Natural killer cell (primary cell): ENCODE data around the gene SERTAD2. TPM values are rescaled to one million over a fixed set of nuclear protein-coding genes. Genes with fewer than 3 reads are reported as not detected.
A peak's percentile ranks its signal among the peaks of the same experiment; 100 is the strongest.

Source experiments
- ATAC-seq, 3 donors: fragments of 150-1000 bp in 2 of 3; fragments of 200-7000 bp in 1 of 3; cut with Tn5 transposase; 1 replicate in 1 of 3; 2 replicates in 2 of 3; pipeline ENCODE4 v1.10.0; 2021; ENCODE audit warnings: mild to moderate bottlenecking in 2 of 3, moderate library complexity in 2 of 3
- DNase-seq, 2 donors: peaks; one replicate each; pipeline versions ENCODE4 v3.0.0 to v3.0.0-alpha.2; 2013 to 2021; ENCODE audit warnings: mixed read lengths in 1 of 2
- H3K27ac ChIP-seq: one replicate; pipeline ENCODE4 v1.5.1; 2013; ENCODE audit warnings: mild to moderate bottlenecking, low read length
- H3K27me3 ChIP-seq: one replicate; pipeline ENCODE4 v1.6.1; 2013; ENCODE audit warnings: low read length; ENCODE audit not compliant: control insufficient read depth, insufficient read depth
- H3K36me3 ChIP-seq: one replicate; pipeline ENCODE4 v1.6.1; 2013; ENCODE audit warnings: low read length; ENCODE audit not compliant: control insufficient read depth, insufficient read depth
- H3K4me1 ChIP-seq: one replicate; pipeline ENCODE4 v1.6.1; 2013; ENCODE audit warnings: low read length; ENCODE audit not compliant: control insufficient read depth, insufficient read depth
- H3K4me3 ChIP-seq: one replicate; pipeline ENCODE4 v1.5.1; 2013; ENCODE audit warnings: low read length
- H3K9me3 ChIP-seq: one replicate; pipeline ENCODE4 v1.6.1; 2013; ENCODE audit warnings: low read length; ENCODE audit not compliant: control insufficient read depth, insufficient read depth
- H3K27ac Mint-ChIP-seq, 2 donors: one replicate each; pipeline ENCODE4 v1.8.0; 2022; ENCODE audit warnings: mild to moderate bottlenecking in 2 of 2, mixed read lengths in 2 of 2, moderate library complexity in 1 of 2
- H3K27me3 Mint-ChIP-seq, 2 donors: one replicate each; pipeline ENCODE4 v1.8.0; 2022; ENCODE audit warnings: low read depth in 2 of 2, mixed read lengths in 2 of 2
- H3K36me3 Mint-ChIP-seq: one replicate; pipeline ENCODE4 v1.8.0; 2022; ENCODE audit warnings: mixed read lengths
- H3K4me1 Mint-ChIP-seq, 2 donors: one replicate each; pipeline ENCODE4 v1.8.0; 2022; ENCODE audit warnings: mixed read lengths in 2 of 2
- H3K4me3 Mint-ChIP-seq: one replicate; pipeline ENCODE4 v1.8.0; 2022; ENCODE audit warnings: mild to moderate bottlenecking, moderate library complexity, mixed read lengths
- H3K9me3 Mint-ChIP-seq, 2 donors: one replicate each; pipeline ENCODE4 v1.8.0; 2022; ENCODE audit warnings: mixed read lengths in 2 of 2
- WGBS: methylation state at CpG from one replicate; pipeline ENCODE4 v1.1.7; 2013; ENCODE audit warnings: missing lambda C conversion rate; ENCODE audit not compliant: insufficient coverage; 5-methylcytosine and 5-hydroxymethylcytosine counted together
- intact Hi-C: fragments of 100-400 bp; cut with micrococcal nuclease; formaldehyde crosslinking; loops from one replicate; pipeline ENCODE4 v1.14.2; 2022
- total RNA-seq, 4 donors: library from RNA; stranded (reverse); fragments of 120-200 nt in 1 of 4; gene quantifications; one replicate each; pipeline versions ENCODE4 v1.2.3 to v1.2.4, GENCODE V29; 2013 to 2022
- TF ChIP-seq, protein P1 (sequence below): fragments of 200-600 bp; IDR thresholded peaks from one replicate; pipeline ENCODE4 v1.8.0; 2022; ENCODE audit warnings: antibody characterized with exemption

Gene SERTAD2
- total RNA-seq, 3 donors from 2014 or later (not counting 1 experiment from before 2014, with no cell fraction given): 45.6 to 71.2 (median 55.8) TPM

- H3K9me3 Mint-ChIP-seq: no peaks in the 10 kb centered on the region
- Histone ChIP-seq H3K27ac (no peak overlapping the region), H3K9me3 (no peaks in the 10 kb centered on the region), H3K27me3 (no peaks in the 10 kb centered on the region), H3K36me3 (peaks cover 53% of the 10 kb centered on the region), H3K4me1 (no peaks in the 10 kb centered on the region), H3K4me3 (no peak overlapping the region)
- H3K36me3 Mint-ChIP-seq: peaks cover 31% of the 10 kb centered on the region
- peaks cover 6 to 7% of the 10 kb centered on the region in 2 donors for H3K4me1 Mint-ChIP-seq
- WGBS: 85% methylated on average over 4 of the region's 4 CpGs
- TF ChIP-seq, protein P1, sequence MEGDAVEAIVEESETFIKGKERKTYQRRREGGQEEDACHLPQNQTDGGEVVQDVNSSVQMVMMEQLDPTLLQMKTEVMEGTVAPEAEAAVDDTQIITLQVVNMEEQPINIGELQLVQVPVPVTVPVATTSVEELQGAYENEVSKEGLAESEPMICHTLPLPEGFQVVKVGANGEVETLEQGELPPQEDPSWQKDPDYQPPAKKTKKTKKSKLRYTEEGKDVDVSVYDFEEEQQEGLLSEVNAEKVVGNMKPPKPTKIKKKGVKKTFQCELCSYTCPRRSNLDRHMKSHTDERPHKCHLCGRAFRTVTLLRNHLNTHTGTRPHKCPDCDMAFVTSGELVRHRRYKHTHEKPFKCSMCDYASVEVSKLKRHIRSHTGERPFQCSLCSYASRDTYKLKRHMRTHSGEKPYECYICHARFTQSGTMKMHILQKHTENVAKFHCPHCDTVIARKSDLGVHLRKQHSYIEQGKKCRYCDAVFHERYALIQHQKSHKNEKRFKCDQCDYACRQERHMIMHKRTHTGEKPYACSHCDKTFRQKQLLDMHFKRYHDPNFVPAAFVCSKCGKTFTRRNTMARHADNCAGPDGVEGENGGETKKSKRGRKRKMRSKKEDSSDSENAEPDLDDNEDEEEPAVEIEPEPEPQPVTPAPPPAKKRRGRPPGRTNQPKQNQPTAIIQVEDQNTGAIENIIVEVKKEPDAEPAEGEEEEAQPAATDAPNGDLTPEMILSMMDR: no peak
- H3K27me3 Mint-ChIP-seq: no peaks in the 10 kb centered on the region
- no peak overlapping the region for H3K27ac Mint-ChIP-seq
- H3K4me3 Mint-ChIP-seq: no peak overlapping the region
- no peak for ATAC-seq
- intact Hi-C loops: no loop called here
- no peak for DNase-seq
Observed at GRCh38 chr2:64591188-64591587, 62.5 kb downstream of the SERTAD2 start.

DNA sequence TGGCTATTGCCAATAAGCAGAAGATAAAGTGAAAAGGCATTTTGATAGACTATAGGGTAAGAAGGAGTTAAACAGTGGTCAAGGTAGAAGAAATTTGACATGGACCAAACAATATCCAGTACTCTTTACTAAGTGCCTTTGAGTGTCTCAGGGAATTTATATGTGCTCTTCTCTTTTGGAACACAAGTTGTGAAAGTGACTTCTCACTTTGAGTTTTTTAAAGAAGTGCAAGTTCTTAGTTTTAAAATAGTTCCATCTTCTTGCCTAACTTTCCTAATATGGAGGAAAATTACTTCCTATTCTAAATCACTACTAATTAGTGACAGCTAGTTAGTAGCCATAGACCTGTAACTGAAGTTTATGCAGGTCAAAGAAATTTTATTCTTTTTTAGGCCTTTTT is 66.2 kb downstream of the SERTAD2 start:
- H3K4me3 Mint-ChIP-seq: no peak overlapping the region
- peaks cover 29% of the 10 kb centered on the region for H3K36me3 Mint-ChIP-seq
- no peak overlapping the region for H3K4me3 ChIP-seq
- no peak overlapping the region for H3K27ac Mint-ChIP-seq
- peaks cover 6 to 7% of the 10 kb centered on the region in 2 donors for H3K4me1 Mint-ChIP-seq
- intact Hi-C loops: loop anchor here (1.0 to 2.0 kb wide), 3 partner anchors 244 to 285 kb away; no protein-coding TSS in a partner anchor
- DNase-seq (no peak), ATAC-seq (no peak)
- TF ChIP-seq, protein P1: no peak
- peaks cover 53% of the 10 kb centered on the region for H3K36me3 ChIP-seq
- no peaks in the 10 kb centered on the region for H3K27me3 Mint-ChIP-seq
- no peaks in the 10 kb centered on the region for H3K4me1 ChIP-seq
- no peak overlapping the region for H3K27ac ChIP-seq
- no peaks in the 10 kb centered on the region for H3K9me3 Mint-ChIP-seq
- no peaks in the 10 kb centered on the region for H3K27me3 ChIP-seq
- no peaks in the 10 kb centered on the region for H3K9me3 ChIP-seq

GRCh38 chr2:64586883-64587481 is 66.7 kb downstream of the SERTAD2 start:
- Histone ChIP-seq H3K4me1 (no peaks in the 10 kb centered on the region), H3K27ac (no peak overlapping the region), H3K4me3 (no peak overlapping the region), H3K9me3 (no peaks in the 10 kb centered on the region), H3K36me3 (peaks cover 49% of the 10 kb centered on the region), H3K27me3 (no peaks in the 10 kb centered on the region)
- WGBS: 61% methylated on average over 5 of the region's 6 CpGs
- no peaks in the 10 kb centered on the region for H3K27me3 Mint-ChIP-seq
- TF ChIP-seq, protein P1: peak; percentile 75
- H3K9me3 Mint-ChIP-seq: no peaks in the 10 kb centered on the region
- no peak overlapping the region for H3K4me3 Mint-ChIP-seq
- intact Hi-C loops: loop anchor here (1.0 to 2.0 kb wide), 3 partner anchors 244 to 286 kb away; no protein-coding TSS in a partner anchor
- H3K4me1 Mint-ChIP-seq: peaks cover 6 to 7% of the 10 kb centered on the region in 2 donors
- ATAC-seq: peak; percentile 62 to 79 (median 70)
- peak overlapping the region in 1 of 2 donors; percentile 16 for H3K27ac Mint-ChIP-seq
- H3K36me3 Mint-ChIP-seq: peaks cover 25% of the 10 kb centered on the region
- peak in 1 of 2 donors; percentile 72 for DNase-seq

DNA sequence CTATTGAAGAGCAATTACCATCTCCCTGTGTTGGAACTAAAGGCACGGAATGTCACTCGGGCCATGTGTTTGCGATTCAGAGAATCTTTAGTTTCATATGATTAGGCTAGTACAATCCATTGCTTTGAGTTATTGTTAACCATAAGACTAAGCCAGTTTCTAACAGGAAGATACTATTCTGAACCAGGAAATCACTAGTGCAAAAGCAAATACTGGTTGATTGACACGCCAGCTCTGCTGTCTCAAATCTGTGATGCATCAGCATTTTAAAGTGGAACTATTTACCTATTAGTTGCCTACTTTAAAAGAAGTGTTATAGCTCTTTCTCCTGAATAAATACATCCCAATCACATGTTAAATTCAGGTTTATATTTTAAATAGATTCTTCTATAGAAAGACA is 67.7 kb downstream of the SERTAD2 start:
- Mint-ChIP-seq H3K27ac (no peak overlapping the region), H3K36me3 (peaks cover 25% of the 10 kb centered on the region), H3K4me1 (peaks cover 7 to 8% of the 10 kb centered on the region in 2 donors), H3K9me3 (no peaks in the 10 kb centered on the region), H3K27me3 (no peaks in the 10 kb centered on the region), H3K4me3 (no peak overlapping the region)
- intact Hi-C loops: loop anchor here (2.0 kb wide), 1 partner anchor 287 kb away; no protein-coding TSS in a partner anchor
- Histone ChIP-seq H3K36me3 (peaks cover 45% of the 10 kb centered on the region), H3K4me1 (no peaks in the 10 kb centered on the region), H3K27ac (no peak overlapping the region), H3K4me3 (no peak overlapping the region), H3K27me3 (no peaks in the 10 kb centered on the region), H3K9me3 (no peaks in the 10 kb centered on the region)
- DNase-seq (no peak), ATAC-seq (no peak)
- 95% methylated on average over 4 of the region's 4 CpGs for WGBS
- TF ChIP-seq, protein P1: no peak
